H1 (cell line): ENCODE results near the gene NRN1. TPM values are rescaled to one million over a fixed set of nuclear protein-coding genes. Genes with fewer than 3 reads are reported as not detected.
A peak's percentile ranks its signal among the peaks of the same experiment; 100 is the strongest.

Source experiments
- ASH2L ChIP-seq: fragments of 200-600, 300-600 bp; sonication (generic); IDR thresholded peaks from one replicate; pipeline ENCODE4 v1.7.1; 2017; ENCODE audit warnings: low read length
- BRCA1 ChIP-seq: IDR thresholded peaks from 2 replicates; pipeline ENCODE4 v1.6.1; 2012; ENCODE audit warnings: low read depth, low read length, improper control_type of control experiment
- CEBPB ChIP-seq: IDR thresholded peaks from 2 replicates; pipeline ENCODE4 v1.6.1; 2012; ENCODE audit warnings: low read depth, low read length
- CREB1 ChIP-seq: IDR thresholded peaks from 2 replicates; pipeline ENCODE4 v1.6.1; 2012; ENCODE audit warnings: inconsistent platforms
- EGR1 ChIP-seq: IDR thresholded peaks from 2 replicates; pipeline ENCODE4 v1.6.1; 2011; ENCODE audit warnings: low read depth, low read length, borderline replicate concordance
- EZH2 ChIP-seq: fragments of 200-600 bp; sonication (generic); IDR thresholded peaks from 2 replicates; pipeline ENCODE4 v1.7.1; 2012; ENCODE audit warnings: low read depth, mild to moderate bottlenecking, moderate library complexity, low read length, inconsistent platforms; ENCODE audit not compliant: severe bottlenecking
- FOSL1 ChIP-seq: IDR thresholded peaks from 2 replicates; pipeline ENCODE4 v1.6.1; 2011; ENCODE audit warnings: mild to moderate bottlenecking, low read depth, low read length, moderate library complexity; ENCODE audit not compliant: insufficient read depth
- GABPA ChIP-seq: IDR thresholded peaks from 2 replicates; pipeline ENCODE4 v1.6.1; 2011; ENCODE audit warnings: mild to moderate bottlenecking, low read length, moderate library complexity, borderline replicate concordance; ENCODE audit not compliant: insufficient read depth
- MAX ChIP-seq: IDR thresholded peaks from 2 replicates; pipeline ENCODE4 v1.6.1; 2012; ENCODE audit warnings: inconsistent platforms
- NANOG ChIP-seq: IDR thresholded peaks from 2 replicates; pipeline ENCODE4 v1.6.1; 2011; ENCODE audit warnings: low read length, low read depth, mild to moderate bottlenecking, inconsistent platforms; ENCODE audit not compliant: insufficient read depth, poor library complexity, severe bottlenecking
- NRF1 ChIP-seq: IDR thresholded peaks from 2 replicates; pipeline ENCODE4 v1.6.1; 2011; ENCODE audit warnings: mild to moderate bottlenecking, low read depth, low read length, improper control_type of control experiment
- PHF8 ChIP-seq: fragments of 200-600 bp; sonication (generic); conservative IDR thresholded peaks from 2 replicates; pipeline ENCODE4 v1.7.1; 2012; ENCODE audit warnings: low read depth, mild to moderate bottlenecking, inconsistent platforms, low read length, moderate library complexity
- RBBP5 ChIP-seq: IDR thresholded peaks from 2 replicates; pipeline ENCODE4 v1.7.1; 2012; ENCODE audit warnings: low read depth, mild to moderate bottlenecking, inconsistent platforms, low read length, moderate library complexity, borderline replicate concordance
- RNF2 ChIP-seq: fragments of 200-900, 300-1000 bp; sonication (generic); IDR thresholded peaks from 2 replicates; pipeline ENCODE4 v1.7.1; 2016; ENCODE audit warnings: borderline replicate concordance, low read depth, mild to moderate bottlenecking, antibody characterized with exemption, low read length; ENCODE audit not compliant: poor library complexity, severe bottlenecking; ENCODE audit errors: missing control alignments
- SIN3A ChIP-seq, 2 experiments: IDR thresholded peaks in 1 of 2; conservative IDR thresholded peaks in 1 of 2; 2 replicates each; pipeline ENCODE4 v1.6.1; 2011 to 2012; ENCODE audit warnings: low read length in 2 of 2, improper control_type of control experiment in 1 of 2, low read depth in 1 of 2, mild to moderate bottlenecking in 1 of 2
- SP1 ChIP-seq: IDR thresholded peaks from 2 replicates; pipeline ENCODE4 v1.6.1; 2011; ENCODE audit warnings: low read depth, low read length
- SP4 ChIP-seq: IDR thresholded peaks from 2 replicates; pipeline ENCODE4 v1.6.1; 2012; ENCODE audit warnings: low read length, inconsistent platforms
- SUZ12 ChIP-seq: fragments of 200-600 bp; sonication (generic); IDR thresholded peaks from 2 replicates; pipeline ENCODE4 v1.6.1; 2012; ENCODE audit warnings: mild to moderate bottlenecking, inconsistent platforms, low read length, moderate library complexity, mixed read lengths
- TAF1 ChIP-seq: IDR thresholded peaks from 2 replicates; pipeline ENCODE4 v1.6.1; 2011; ENCODE audit warnings: mild to moderate bottlenecking, low read depth, low read length
- YY1 ChIP-seq: IDR thresholded peaks from 2 replicates; pipeline ENCODE4 v1.6.1; 2011; ENCODE audit warnings: low read depth, mild to moderate bottlenecking, low read length
- ZNF274 ChIP-seq: IDR thresholded peaks from 2 replicates; pipeline ENCODE4 v1.7.0; 2012; ENCODE audit warnings: low read length, borderline replicate concordance; ENCODE audit errors: extremely low read depth
- polyA plus RNA-seq, 7 experiments: library from polyadenylated mRNA; depleted of rRNA in 3 of 7; stranded (reverse) in 5 of 7; unstranded in 2 of 7; fragments of >200 nt in 5 of 7; fragments of 200-250 nt in 2 of 7; gene quantifications; 1 replicate in 5 of 7; 2 replicates in 1 of 7; 4 replicates in 1 of 7; pipeline versions ENCODE4 v1.2.1 to v1.2.3, GENCODE V29; 2011 to 2013; ENCODE audit warnings: missing spikeins in 2 of 7, mixed read lengths in 2 of 7
- total RNA-seq: library from RNA; stranded (reverse); fragmentation: NEBNext Ultra II Directional; extraction: Animal tissue kit (Norgen Biotek cat#: 25700); gene quantifications from 2 replicates; pipeline ENCODE4 v1.2.1, GENCODE V29; 2021

NRN1 gene
- total and polyA plus RNA-seq, 2 of the 8 experiments (the other 6 are each of a cell fraction or from before 2014, with no cell fraction given), result 0.06 to 0.26 TPM

GRCh38 chr6:5997420-5997987 lies 9.2 kb downstream of the NRN1 start (continued):
- TF ChIP-seq SIN3A (conservative IDR thresholded peaks at IDR 0.05 in 1 of 2, IDR thresholded peaks at IDR 0.05 in 1 of 2; ENCODE audit: low read depth in 1 of 2, low read length in 2 of 2) (no peak), YY1 (peak; percentile 85), SP4 (no peak), PHF8 (no peak), RBBP5 (no peak), ZNF274 (no peak), TAF1 (no peak), EGR1 (0 out of 2 replicates have a peak, but pooled peaks have one; percentile 28), CEBPB (no peak), BRCA1 (no peak), SP1 (no peak), FOSL1 (no peak), SUZ12 (peak; percentile 80; the same call in 1 of the 2 replicates), GABPA (no peak), RNF2 (peak; percentile 73), NRF1 (no peak), MAX (0 out of 2 replicates have a peak, but pooled peaks have one; percentile 31), EZH2 (peak; percentile 75), ASH2L (peak; percentile 57), CREB1 (no peak), NANOG (no peak)
